Measurements from ENCODE around the gene DENND4C.
"Not testable (repeated sequence)": the region's sequence is repeated elsewhere in the genome, so short reads cannot be mapped to it uniquely, and the experiment has no call there.

The DENND4C gene

DNA sequence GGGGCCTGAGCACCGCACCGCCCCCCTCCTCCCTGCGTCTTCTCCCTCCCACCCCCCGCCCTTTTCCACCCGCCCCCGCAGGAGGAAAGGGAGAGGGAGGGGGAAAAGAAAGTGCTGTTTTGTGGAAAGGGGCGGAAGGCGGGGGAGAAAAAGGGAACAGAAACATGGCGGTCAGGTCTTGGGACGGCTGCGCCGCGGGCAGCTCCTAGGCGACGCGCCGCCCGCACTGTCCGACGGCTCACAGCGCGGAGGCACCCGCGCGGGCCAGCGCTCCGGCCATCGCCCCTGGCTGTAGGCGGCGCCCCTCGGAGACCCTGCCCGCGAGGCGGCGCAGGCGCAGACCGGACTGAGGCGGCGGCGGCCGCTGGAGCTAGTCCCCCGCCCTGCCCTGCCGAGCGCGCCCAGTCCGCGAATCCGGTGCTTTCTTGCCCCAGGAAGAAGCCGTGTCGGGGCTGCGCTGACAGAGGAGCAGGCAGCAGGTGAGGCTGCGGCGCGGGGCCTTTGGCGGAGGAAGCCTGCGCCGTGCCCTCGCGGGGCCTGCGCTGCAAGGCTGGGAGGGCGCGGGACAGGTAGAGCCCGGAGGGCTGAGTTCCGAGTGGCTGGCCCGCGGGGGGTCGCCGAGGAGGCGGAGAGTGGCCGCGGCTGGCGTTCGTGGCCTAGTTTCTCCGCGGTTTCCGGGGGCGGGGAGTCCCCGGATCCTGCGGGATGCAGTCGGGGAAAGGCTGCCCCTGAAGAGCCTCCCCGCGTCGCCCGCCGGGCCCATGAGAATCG lies at the start of gene DENND4C:
Gene DENND4C, plus strand, starts transcription at position 339 of the 771 bp plus-strand sequence. CDS start 45,482 bp downstream, outside the sequence.
- peak; percentile 53 for DNase-seq (ENCODE audit: low spot score)

DNA sequence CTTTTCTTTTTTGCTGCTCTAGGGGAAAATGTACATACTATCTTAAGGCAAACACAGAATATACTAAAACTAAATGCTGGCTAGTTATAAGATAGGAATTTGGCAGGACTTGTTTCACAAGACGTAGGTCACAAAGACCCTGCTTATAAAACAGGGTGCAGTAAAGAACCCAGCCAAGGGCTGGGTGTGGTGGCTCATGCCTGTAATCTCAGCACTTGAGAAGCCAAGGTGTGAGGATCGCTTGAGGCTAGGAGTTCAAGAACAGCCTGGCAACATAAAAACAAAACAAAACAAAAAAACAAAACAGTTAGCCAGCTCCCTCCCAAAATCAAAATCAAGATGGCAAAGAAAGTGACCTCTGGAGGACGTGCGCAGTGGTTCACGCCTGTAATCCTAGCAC lies 49.5 kb upstream of the DENND4C start:
- DNase-seq (ENCODE audit: low spot score), result no peak

DNA sequence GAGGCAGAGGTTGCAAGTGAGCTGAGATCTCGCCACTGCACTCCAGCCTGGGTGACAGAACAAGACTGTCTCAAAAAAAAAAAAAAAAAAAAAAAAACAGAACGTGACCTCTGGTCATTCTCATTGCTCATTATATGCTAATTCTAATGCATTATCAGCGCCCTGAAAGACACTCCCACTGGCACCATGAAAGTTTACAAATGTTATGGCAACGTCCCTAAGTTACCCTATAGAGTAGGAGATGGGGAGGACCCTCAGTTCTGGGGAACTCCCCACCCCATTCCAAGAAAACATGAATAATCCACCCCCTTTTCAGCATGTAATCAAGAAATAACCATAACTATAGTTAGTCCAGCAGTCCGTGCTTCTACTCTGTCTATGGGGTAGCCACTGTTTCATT lies 48.9 kb upstream of the DENND4C start:
- DNase-seq (ENCODE audit: low spot score), result no peak

DNA sequence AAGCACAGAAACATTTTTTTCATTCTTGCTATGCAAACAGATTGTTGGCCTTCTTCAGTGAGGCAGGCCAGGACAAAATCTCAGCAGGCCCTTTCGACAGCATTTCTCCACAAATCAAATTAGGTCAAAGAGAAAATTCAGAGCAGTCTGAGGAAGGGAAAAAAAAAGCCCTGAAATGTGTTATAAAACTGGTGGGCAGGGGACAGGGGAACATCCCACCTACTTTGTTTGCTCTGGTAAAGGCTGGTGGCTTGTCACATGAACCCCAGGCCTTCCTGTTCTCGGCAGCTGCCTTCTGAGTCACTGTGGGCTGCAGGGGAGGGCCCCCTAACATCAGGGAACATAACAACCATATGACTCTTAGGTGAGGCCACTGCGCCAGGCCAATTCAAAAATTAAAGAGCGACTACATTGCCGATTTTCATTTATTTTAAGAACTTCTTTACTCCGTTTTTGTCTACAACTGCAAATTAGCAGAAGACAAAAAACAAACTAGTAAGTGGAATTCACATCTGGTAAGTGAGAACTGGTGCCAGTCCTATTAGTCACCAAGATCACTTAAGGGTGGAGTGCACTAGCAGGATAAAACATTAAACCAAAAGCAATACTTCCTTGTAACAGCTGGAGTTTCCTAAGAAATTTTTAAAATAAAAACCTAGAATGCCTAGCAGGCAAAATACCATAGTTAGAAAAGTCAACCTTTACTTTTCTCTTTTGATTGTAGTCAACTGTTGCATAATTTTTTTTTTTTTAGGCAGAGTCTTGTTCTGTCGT lies 46.2 kb upstream of the DENND4C start:
- DNase-seq (ENCODE audit: low spot score), result no peak

DNA sequence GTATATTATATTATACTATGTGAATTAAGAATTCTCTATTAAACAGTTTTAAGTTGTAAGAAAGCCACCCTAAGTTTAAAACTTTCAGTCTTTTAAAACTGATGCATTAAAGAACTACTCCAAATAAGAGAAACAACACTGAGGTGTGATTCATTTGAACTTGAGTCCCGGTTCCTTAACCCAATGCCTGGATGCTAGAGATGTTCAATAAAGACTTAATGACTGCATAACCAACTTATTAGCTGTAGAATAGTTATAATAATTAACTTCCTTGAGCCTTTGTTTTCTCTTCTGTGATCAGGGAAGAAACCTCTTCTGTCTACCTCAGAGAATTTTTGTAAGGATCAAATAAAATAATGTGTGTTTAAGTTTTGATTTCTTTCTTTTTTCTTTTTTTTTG lies 45.3 kb upstream of the DENND4C start:
- DNase-seq (ENCODE audit: low spot score), result no peak

DNA sequence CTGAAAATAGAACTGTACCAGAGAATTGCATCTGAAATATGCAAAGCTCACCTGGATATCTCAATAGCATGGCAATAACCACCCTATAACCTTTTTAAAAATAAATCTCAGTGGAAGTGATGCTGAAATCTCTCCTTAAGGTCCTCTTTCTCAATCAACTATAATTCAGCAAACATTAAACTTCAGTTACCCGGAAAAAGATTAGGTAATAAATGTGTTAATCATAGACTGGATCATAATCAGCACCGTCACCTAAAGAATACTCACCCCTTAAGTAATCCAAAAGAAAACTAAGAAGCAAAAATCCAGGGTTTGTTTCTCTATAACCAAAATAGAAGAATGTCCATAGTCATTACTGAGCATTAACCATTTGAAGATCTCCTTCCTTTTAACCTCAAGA lies 44.3 kb upstream of the DENND4C start:
- no peak for DNase-seq (ENCODE audit: low spot score)

DNA sequence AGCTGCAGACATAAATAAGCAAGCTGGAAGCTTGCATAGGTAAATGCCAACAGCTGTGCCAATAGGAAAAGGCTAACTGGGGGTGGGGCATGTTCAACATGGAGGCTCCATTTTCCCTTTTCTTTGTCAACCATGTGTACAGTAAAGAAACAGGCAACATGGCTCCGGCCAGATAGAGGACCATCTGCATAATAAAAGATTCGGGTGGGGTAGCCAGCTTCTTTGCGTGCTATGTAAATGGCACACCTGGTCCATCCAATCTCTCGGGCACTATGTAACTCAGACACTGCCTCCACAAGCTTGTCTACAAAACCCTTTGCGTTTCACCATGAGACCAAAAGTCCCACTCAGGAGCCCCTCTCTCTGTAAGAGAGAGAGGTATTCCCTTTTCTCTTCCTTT lies 41.7 kb upstream of the DENND4C start:
- DNase-seq (ENCODE audit: low spot score), result no peak

DNA sequence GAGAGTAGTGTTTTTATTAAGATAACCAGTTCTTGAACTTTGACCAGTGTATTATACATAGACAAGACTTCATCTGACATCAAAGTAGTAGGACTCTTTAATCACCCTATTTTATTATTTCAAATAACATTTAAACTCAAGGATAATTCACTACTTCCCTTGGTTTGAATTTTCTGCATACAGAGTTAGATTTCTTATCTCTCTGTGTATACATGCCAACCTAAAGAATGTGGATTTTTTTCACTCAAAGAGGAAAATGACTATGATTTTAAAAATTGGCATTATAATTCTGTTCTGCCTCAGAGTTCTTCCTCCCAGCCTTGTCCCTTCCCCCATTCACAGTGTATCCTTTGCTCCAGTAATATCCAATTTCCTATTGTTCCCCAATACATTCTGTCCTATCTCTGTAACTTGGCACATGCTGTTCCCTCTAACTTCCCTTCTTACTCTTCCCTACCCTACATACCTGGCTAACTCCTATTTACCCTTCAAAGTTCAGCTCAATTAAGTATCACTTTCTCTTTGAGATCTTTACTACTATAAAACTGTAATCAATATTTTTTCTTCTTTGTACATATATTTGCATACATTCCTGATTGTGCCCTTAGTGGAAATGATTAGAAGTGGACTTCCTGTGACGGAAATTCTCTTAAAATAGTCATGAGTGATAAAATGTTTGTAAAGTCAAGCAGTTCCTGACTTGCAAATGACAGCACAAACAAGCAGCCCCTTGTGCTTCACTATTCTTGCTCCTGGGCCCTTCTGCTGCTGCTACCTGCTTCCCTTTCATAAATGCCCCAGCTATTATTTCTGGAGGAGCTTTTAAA lies 38.1 kb upstream of the DENND4C start:
- no peak for DNase-seq (ENCODE audit: low spot score)

DNA sequence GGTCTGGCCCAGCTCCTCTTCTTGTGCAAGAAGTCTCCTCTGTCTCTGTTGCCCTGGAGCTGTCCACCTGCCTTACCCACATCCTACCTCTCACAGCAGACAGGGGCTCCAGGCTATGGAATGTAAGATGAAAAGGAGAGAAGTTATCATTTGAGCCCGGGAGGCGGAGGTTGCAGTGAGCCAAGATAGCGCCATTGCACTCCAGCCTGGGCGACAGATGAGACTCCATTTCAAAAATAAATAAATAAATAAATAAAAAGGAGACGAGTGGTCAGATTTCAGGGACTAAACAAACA lies 37.5 kb upstream of the DENND4C start:
- DNase-seq (ENCODE audit: low spot score), result no peak

DNA sequence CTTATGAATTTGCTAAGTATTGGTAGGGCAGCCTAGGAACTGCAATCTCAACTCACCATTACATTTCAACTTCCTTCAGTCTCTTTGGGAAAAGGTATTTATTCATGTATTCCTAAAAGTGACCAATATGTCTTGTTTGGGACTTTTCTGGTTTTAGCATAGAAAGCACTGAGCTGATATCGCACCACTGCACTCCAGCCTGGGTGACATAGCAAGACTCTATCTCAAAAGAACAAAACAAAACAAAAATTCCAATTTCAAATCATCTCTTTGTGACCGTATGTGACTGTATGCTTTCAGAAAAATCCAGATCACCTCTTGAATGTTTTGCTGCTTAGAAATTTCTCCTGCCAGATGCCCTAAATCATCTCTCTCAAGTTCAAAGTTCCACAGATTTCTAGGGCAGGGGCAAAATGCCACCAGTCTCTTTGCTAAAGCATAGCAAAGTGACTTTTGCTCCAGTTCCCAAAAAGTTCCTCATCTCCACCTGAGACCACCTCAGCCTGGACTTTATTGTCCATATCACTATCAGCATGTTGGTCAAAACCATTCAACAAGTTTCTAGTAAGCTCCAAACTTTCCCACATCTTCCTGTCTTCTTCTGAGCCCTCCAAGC lies 37.0 kb upstream of the DENND4C start:
- not testable (repeated sequence) for DNase-seq (ENCODE audit: low spot score)

DNA sequence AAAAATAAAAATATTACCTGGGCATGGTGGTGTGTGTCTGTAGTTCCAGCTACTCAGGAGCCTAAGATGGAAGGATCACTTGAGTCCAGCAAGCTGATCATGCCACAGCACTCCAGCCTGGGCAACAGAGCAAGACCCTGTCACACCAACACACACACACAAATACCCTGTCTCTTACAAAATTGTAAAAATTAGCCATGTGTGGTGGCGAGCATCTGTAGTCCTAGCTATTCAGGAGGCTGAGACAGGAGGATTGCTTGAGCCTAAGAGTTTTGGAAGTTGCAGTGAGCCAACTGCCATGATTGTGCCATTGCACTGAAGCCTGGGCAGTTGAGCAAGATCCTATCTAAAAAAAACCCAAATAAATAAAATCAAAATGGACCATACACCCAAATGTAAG lies 32.1 kb upstream of the DENND4C start:
- DNase-seq (ENCODE audit: low spot score), result no peak

DNA sequence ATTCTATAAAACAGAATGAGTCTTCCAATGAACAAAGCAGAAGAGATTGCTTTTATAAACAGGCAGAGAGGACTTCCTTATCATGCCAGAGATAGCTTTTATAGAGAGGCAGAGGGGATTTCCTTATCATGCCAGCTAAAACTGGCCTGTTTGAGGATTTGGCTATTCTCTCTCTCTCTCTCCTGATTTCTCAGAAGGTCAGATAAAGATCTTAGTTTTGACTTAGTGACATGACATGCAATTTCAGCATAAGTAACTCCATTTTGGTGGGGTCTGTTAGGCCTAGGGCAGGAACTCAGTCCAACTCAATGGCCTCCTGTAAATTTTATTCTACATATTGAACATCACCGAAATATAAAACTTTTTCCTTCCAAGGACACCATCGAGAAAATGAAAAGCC lies 31.5 kb upstream of the DENND4C start:
- no peak for DNase-seq (ENCODE audit: low spot score)

DNA sequence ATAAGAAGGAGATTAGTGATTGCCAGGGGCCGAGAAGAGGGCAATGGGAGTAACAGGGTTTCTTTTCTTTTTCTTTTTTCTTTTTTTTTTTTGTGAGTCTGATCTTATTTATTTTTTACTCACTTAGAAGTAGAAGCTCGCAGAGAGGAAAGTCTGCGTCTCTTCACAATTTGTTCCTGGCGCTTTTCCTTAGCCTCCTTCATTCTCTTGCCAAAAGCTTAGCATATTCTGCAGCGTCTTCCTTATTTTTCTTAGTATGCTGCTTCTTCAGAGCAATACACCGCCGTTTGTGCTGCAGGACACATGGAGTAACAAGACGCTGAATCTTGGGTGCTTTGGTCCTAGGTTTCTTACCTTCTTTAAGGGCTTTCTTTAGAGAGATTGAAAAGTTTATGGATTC lies 30.3 kb upstream of the DENND4C start:
- DNase-seq (ENCODE audit: low spot score), result no peak

DNA sequence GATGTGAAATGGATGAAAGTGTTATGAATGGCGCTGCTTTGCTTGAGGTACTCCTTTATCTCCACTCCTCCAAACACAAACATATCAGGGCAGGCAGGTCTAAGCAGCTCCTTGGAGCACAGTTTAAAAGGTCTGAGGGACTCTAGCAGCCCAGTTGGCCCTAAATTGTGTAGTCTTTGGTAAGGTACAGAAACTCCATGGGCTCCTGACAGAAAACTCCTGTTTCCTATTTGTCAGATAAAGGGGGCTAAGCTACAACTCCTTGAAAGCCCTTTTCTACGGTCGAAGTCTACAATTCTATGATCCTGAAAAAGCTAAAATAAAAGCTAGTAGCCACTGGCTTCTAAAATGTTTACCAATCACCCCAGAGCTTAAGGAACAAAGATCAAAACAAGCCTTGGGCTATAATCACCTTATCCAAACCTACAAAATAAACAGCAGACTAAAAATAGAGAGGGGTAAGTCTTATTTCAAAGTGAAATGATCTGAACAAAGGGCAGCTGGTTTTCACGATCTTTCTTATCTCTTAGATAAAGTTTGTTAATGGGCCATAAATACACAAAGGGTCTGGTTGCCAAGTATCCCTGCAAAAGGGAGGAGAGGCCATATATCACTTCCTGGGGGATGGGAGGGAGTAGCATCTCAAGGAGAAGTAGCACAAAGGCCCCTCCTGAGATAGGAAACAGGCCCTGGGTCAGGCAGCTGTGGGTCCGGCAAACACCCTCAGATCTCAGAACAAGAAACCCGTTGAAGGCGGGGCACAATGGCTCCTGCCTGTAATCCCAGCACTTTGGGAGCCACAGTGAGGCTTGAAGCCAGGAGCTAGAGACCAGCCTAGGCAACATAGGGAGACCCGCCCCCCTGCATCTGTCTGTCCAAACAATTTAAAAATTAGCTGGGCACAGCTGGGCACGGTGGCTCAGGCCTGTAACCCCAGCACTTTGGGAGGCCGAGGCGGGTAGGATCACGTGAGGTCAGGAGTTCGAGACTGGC lies 28.3 kb upstream of the DENND4C start:
- DNase-seq (ENCODE audit: low spot score), result peak; percentile 25

DNA sequence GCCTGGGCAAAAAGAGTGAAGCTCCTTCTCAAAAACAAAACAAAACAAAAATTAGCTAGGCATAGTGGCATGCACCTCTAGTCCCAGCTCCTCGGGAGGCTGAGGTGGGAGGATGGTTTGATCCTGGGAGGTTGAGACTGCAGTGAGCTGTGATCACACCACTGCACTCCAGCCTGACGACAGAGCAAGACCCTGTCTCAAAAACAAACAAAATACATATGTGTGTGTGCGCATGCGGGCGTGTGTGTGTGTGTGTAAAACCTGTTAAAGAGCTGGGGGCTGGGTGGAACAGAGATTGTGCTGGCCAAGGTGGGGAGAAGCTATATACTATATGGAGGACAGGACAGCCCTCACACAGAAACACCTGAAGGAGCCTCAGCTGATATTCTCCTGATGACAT lies 27.4 kb upstream of the DENND4C start:
- no peak for DNase-seq (ENCODE audit: low spot score)

DNA sequence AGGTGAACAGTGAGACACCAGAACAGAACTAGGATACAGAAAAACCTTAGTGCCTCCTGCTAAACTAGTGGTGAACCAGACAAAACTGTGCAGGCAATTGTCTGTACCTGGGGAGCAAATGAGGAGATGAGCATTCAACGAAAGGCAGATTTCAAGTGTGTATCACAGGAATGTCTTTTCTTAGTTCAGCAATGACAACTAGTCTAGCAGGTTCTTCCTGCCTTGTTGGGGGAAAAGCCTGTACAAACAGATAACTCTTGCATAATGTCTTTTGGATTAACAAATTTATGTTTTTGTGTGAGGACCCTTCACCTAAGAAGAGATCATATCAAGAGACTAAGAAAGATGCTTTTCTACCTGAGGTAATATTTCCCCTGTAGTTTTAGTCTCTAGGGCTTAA lies 21.8 kb upstream of the DENND4C start:
- no peak for DNase-seq (ENCODE audit: low spot score)

DNA sequence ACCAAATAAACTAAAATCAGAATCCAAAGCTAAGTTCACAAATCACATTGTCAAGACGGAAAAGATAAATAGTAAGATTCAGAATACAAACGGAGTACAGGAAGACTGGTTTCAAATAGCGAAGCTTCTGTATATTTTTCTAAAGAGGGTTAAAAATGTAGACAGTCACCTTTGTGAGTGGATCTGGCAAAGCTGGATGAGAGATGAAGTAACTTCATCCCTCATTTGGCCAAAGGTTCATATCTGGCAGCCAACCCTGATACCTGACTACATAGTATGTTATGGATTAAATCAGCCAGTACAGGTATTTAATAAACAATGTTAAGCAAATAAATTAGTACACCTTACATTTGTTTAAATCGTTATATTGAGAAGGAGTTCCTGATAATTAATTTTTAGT lies 21.3 kb upstream of the DENND4C start:
- no peak for DNase-seq (ENCODE audit: low spot score)

DNA sequence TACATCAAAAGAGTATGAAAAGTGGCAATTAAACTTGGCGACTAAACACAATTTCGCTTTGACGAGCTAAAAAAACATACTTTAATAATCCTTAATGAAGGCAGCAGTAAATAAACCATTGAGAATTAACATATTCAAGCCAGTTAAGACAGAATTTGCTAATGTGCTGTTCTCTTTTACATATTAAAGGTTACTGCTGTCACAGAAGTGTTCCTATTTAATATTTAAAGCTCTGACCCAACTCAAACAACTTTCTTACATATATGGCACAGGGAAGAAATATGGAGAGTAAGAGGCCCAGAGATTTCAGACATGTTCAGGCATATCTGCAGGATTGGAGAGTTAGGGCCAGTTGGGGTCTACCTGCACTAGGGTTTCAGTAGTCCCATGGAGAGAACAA lies 16.7 kb upstream of the DENND4C start:
- no peak for DNase-seq (ENCODE audit: low spot score)

DNA sequence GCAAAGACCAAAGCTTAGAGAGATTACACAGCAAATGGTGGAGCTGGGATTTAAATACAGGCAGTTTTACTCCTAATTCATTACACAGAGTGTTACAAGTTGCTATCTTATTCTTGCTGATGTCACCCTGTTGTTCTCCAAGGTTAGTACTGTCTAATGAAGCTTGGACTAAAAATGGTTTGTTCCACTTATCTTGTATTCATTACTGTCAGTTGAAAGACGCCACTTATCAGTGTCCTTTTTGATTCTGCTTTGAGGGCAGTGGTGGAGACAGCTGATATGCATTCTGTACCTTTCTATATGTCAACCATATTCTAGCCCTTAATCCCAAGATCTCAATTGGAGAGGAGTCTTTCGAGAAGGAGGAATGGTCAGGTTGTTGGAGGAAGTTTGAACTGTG lies 14.0 kb upstream of the DENND4C start:
- DNase-seq (ENCODE audit: low spot score), result no peak

DNA sequence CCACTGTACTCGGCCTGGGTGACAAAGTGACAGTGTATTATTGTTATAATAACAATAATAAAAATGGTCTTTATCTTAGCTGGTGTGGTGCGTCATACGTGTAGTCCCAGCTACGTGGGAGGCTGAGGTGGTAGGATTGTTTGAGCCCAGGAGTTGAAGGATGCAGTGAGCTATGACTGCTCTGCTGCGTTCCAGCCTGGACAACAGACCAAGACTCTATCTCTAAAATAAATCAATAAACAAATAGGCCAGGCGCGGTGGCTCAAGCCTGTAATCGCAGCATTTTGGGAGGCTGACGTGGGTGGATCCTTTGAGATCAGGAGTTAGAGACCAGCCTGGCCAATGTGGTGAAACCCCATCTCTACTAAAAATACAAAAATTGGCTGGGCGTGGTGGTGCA lies 9.2 kb upstream of the DENND4C start:
- no peak for DNase-seq (ENCODE audit: low spot score)

DNA sequence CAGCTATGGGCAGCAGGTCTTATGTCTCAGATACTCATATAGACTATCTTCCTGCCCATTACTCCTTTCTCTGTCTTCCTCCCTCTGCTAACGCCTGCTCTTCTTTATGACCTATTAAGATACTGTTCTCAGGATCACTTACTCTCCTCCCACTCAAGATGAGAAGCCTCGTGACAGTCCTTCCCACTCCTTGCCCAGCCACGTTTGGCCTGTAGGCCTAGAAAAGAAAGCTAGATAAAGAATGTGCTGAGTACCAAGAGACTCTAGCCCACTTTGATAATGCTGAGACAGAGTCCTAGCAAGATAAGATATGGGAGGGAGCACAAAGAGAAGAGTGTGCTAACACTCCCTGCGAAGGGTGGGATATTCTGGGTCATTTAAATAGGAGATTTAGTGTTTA lies 6.8 kb upstream of the DENND4C start:
- no peak for DNase-seq (ENCODE audit: low spot score)

All from HuH-7.5 (cell line).